ENCODE results near the gene KLHL42.
"Not testable (repeated sequence)": the region's sequence is repeated elsewhere in the genome, so short reads cannot be mapped to it uniquely, and the experiment has no call there.

KLHL42 gene

GRCh38 chr12:27845706-27846105 lies 65.7 kb downstream of the KLHL42 start:
- intact Hi-C loops (cut with DNase I); DNase-seq: not testable (repeated sequence)

- DNase-seq; intact Hi-C loops (cut with DNase I): not testable (repeated sequence)
Measured at GRCh38 chr12:27847293-27847692, 67.3 kb downstream of the KLHL42 start.

- intact Hi-C loops (cut with DNase I), result no loop called here
- DNase-seq, result no peak
Measured at GRCh38 chr12:27851311-27851710, 71.3 kb downstream of the KLHL42 start.

GRCh38 chr12:27852117-27852516 lies 72.1 kb downstream of the KLHL42 start:
- DNase-seq, result no peak
- intact Hi-C loops (cut with DNase I), result no loop called here

Measured in posterior cingulate gyrus (tissue), 11 donors.